Hair follicular keratinocyte (primary cell): Measurements from ENCODE around the gene CUL5. TPM values are rescaled to one million over a fixed set of nuclear protein-coding genes. Genes with fewer than 3 reads are reported as not detected.

ENCODE experiments used
- total RNA-seq: library from RNA; depleted of rRNA; stranded (reverse); fragments of >200 nt; gene quantifications from 2 replicates; pipeline ENCODE4 v1.2.3, GENCODE V29; 2015

CUL5 gene
- total RNA-seq, result 16.8 and 27.0 TPM in 2 replicates

DNA sequence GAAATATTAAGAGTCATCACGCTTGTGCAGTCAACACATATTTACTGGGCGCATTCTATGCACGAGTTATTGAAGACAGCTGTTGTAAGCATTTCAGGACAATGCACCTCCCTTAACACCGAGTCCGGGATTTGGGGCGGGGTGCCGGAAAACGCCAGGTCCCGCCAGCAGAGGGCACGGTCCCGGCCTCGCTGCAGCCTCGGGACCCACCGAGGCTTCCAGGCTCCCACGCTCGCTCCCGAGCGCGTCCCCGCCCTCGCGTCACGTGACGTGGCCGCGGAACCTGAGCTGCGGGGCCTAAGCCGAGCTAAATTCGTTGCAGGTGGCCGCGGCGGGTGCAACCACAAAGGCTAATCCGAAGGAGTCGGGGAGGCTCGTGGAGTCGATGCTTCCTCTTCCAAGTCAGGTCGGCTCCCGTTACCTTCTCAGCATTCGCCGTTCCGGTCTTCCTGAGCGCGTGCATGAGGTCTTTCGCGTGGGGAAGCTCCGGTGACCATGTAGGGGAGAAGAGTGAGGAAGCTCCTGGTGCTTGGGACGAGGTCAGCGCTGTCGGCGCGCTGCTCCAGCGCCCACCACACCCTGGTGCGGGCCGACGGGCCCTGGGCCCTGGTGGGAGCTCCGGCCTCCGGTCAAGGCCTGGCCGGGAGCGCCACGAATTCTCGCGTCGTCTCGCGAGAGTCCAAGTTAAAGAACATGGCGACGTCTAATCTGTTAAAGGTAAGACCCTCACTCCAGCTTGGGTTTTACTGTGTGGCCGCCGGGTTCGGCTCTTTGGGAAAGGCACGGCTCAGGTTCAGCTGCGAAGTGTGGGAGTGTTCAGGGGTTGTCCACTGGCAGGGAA is at the start of gene CUL5:
Gene CUL5 (plus strand): TSS at position 243 of the 841 bp plus-strand sequence. CDS start 451 bp downstream, at position 694.

DNA sequence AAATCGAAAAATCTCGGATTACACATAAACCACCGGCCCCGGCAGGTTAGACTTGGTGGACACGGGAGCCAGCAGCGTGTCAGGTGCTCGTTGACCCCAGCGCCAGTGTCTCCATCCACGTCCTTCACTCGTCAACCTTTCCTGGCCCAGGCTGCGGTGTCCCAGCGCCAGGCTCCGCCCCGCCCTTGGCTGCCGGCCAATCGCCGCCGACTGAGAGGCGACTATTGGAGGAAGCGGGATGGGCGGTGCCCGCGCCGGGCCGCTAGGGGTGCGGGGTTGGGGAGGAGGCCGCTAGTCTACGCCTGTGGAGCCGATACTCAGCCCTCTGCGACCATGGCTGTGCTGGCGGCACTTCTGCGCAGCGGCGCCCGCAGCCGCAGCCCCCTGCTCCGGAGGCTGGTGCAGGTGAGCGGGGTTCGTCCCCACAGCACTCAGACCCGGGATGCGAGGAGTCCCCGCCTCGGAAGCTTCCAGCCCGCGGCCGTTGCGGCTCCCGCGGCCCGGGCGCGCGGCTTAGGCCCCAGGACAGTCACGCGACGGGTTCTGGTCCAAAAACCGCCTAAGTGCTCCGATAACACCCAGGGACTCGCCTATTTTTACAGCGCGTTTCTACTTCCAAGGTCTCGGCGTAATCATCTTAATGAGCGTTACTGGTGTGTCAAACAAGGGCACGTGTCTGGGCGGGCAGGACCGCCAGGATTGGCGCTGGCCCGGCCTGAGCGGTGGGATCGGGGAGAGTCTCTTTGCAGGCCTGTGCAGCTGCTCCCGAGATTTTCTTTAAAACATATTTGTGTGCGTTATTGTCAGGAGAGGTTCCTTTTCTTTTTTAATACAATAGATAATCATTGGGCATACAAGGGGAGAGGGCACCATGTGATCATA is 112.8 kb downstream of the CUL5 start, which contains the start of gene ACAT1:
Gene ACAT1 (plus strand): TSS at position 294 of the 882 bp plus-strand sequence. CDS start 40 bp downstream, at position 334.

Other genes with a start within 250 kb of the CUL5 start
- 51.6 and 51.9 TPM in 2 replicates for gene SLC35F2, start 150.1 kb upstream of the CUL5 start, total RNA-seq
- gene RAB39A, start 80.5 kb upstream of the CUL5 start, total RNA-seq, result not detected in 2 replicates
- 91.8 and 92.9 TPM in 2 replicates for gene ACAT1, start 112.7 kb downstream of the CUL5 start, total RNA-seq
- 6.4 and 9.3 TPM in 2 replicates for gene NPAT, start 213.7 kb downstream of the CUL5 start, total RNA-seq
- 34.2 and 36.2 TPM in 2 replicates for gene ATM, start 214.2 kb downstream of the CUL5 start, total RNA-seq